Upper lobe of right lung (tissue), 1 donor: ENCODE data around the gene RPL10A. TPM values are rescaled to one million over a fixed set of nuclear protein-coding genes. Genes with fewer than 3 reads are reported as not detected.

Experiments
- ATAC-seq: fragments of 200-7000 bp; cut with Tn5 transposase; one replicate; pipeline ENCODE4 v1.9.1; 2020; ENCODE audit warnings: mild to moderate bottlenecking, moderate library complexity
- DNase-seq: peaks from one replicate; pipeline ENCODE4 v3.0.0-alpha.2; 2020
- H3K27ac ChIP-seq: fragments of 200-600 bp; one replicate; pipeline ENCODE4 v1.8.0; 2022
- H3K27me3 ChIP-seq: fragments of 200-600 bp; one replicate; pipeline ENCODE4 v1.8.0; 2022; ENCODE audit warnings: mild to moderate bottlenecking
- H3K36me3 ChIP-seq: fragments of 200-600 bp; one replicate; pipeline ENCODE4 v1.8.0; 2022
- H3K4me1 ChIP-seq: fragments of 200-600 bp; one replicate; pipeline ENCODE4 v1.8.0; 2022
- H3K4me3 ChIP-seq: fragments of 200-600 bp; one replicate; pipeline ENCODE4 v1.8.0; 2022; ENCODE audit warnings: mild to moderate bottlenecking
- H3K9me3 ChIP-seq: fragments of 200-600 bp; one replicate; pipeline ENCODE4 v1.8.0; 2022
- CTCF ChIP-seq: fragments of 200-600 bp; IDR thresholded peaks from one replicate; pipeline ENCODE4 v1.8.0; 2022; ENCODE audit warnings: antibody characterized with exemption
- intact Hi-C: fragments of 100-400 bp; cut with DNase I; formaldehyde crosslinking; loops from one replicate; pipeline ENCODE4 v1.11.0; 2022
- total RNA-seq: library from RNA; stranded (reverse); fragmentation: NEBNext Ultra II Directional; extraction: Animal tissue kit (Norgen Biotek cat#: 25700); gene quantifications from one replicate; pipeline ENCODE4 v1.2.1, GENCODE V29; 2021
- donor health status: DM: no; HTN: yes; CAD: no; lungs with severe emphysema.

Gene RPL10A
- total RNA-seq, 1 donor from 2014 or later: 941 TPM

GRCh38 chr6:35478259-35478658 is 10.1 kb downstream of the RPL10A start:
- H3K4me1 ChIP-seq: no peaks in the 10 kb centered on the region
- H3K27me3 ChIP-seq: no peaks in the 10 kb centered on the region
- H3K27ac ChIP-seq: no peak overlapping the region
- no peak for ATAC-seq
- intact Hi-C loops: no loop called here
- H3K36me3 ChIP-seq: peaks cover 13% of the 10 kb centered on the region
- TF ChIP-seq CTCF: no peak
- DNase-seq: no peak
- H3K4me3 ChIP-seq: no peak overlapping the region
- no peaks in the 10 kb centered on the region for H3K9me3 ChIP-seq

GRCh38 chr6:35480176-35480575 is 12.0 kb downstream of the RPL10A start:
- ATAC-seq: no peak
- no peaks in the 10 kb centered on the region for H3K9me3 ChIP-seq
- no peak overlapping the region for H3K27ac ChIP-seq
- peaks cover 4% of the 10 kb centered on the region for H3K36me3 ChIP-seq
- no peak overlapping the region for H3K4me3 ChIP-seq
- TF ChIP-seq CTCF: no peak
- DNase-seq: no peak
- no peaks in the 10 kb centered on the region for H3K27me3 ChIP-seq
- intact Hi-C loops: no loop called here
- H3K4me1 ChIP-seq: peaks cover 6% of the 10 kb centered on the region

- no peaks in the 10 kb centered on the region for H3K36me3 ChIP-seq
- ATAC-seq (no peak), DNase-seq (no peak)
- no peaks in the 10 kb centered on the region for H3K9me3 ChIP-seq
- H3K27me3 ChIP-seq: no peaks in the 10 kb centered on the region
- TF ChIP-seq CTCF: no peak
- peaks cover 15% of the 10 kb centered on the region for H3K4me1 ChIP-seq
- intact Hi-C loops: no loop called here
- no peak overlapping the region for H3K27ac ChIP-seq
- no peak overlapping the region for H3K4me3 ChIP-seq
Measured at GRCh38 chr6:35481226-35481625, 13.0 kb downstream of the RPL10A start.

- H3K27me3 ChIP-seq: no peaks in the 10 kb centered on the region
- H3K9me3 ChIP-seq: no peaks in the 10 kb centered on the region
- no peak for ATAC-seq
- TF ChIP-seq CTCF: no peak
- no peak overlapping the region for H3K27ac ChIP-seq
- intact Hi-C loops: no loop called here
- H3K36me3 ChIP-seq: no peaks in the 10 kb centered on the region
- H3K4me3 ChIP-seq: no peak overlapping the region
- no peak for DNase-seq
- peaks cover 32% of the 10 kb centered on the region for H3K4me1 ChIP-seq
Measured at GRCh38 chr6:35483062-35483461, 14.9 kb downstream of the RPL10A start.

- no peak for TF ChIP-seq CTCF
- ATAC-seq (no peak), DNase-seq (no peak)
- H3K36me3 ChIP-seq: no peaks in the 10 kb centered on the region
- no peak overlapping the region for H3K4me3 ChIP-seq
- H3K27ac ChIP-seq: no peak overlapping the region
- H3K9me3 ChIP-seq: no peaks in the 10 kb centered on the region
- H3K4me1 ChIP-seq: peaks cover 33% of the 10 kb centered on the region
- H3K27me3 ChIP-seq: no peaks in the 10 kb centered on the region
- intact Hi-C loops: no loop called here
Measured at GRCh38 chr6:35483490-35483889, 15.3 kb downstream of the RPL10A start.
